ENCODE measurements around the gene EIF1AX. TPM values are rescaled to one million over a fixed set of nuclear protein-coding genes. Genes with fewer than 3 reads are reported as not detected.
"Not testable (repeated sequence)": the region's sequence is repeated elsewhere in the genome, so short reads cannot be mapped to it uniquely, and the experiment has no call there.

The EIF1AX gene
- total and polyA plus RNA-seq, 9 donors, result 40.7 to 74.0 (median 66.9) TPM

- WGBS (ENCODE audit: insufficient coverage), result no CpG with 5 or more reads among the region's 1 CpG
- no peak for DNase-seq
- Histone ChIP-seq H3K36me3 (ENCODE audit: control insufficient read depth, insufficient read depth, low read length) (peaks cover 25% of the 10 kb centered on the region), H3K4me3 (ENCODE audit: low read length) (no peak overlapping the region), H3K27me3 (ENCODE audit: control insufficient read depth, insufficient read depth, low read length) (no peaks in the 10 kb centered on the region), H3K9me3 (replicated peaks; ENCODE audit: control insufficient read depth, low read depth, low read length) (no peaks in the 10 kb centered on the region), H3K27ac (ENCODE audit: low read length) (no peak overlapping the region), H3K4me1 (ENCODE audit: control insufficient read depth, insufficient read depth, low read length) (no peaks in the 10 kb centered on the region)
Measured at GRCh38 chrX:20130357-20130756, 11.3 kb downstream of the EIF1AX start.

- Histone ChIP-seq H3K4me1 (ENCODE audit: control insufficient read depth, insufficient read depth, low read length) (no peaks in the 10 kb centered on the region), H3K4me3 (ENCODE audit: low read length) (no peak overlapping the region), H3K36me3 (ENCODE audit: control insufficient read depth, insufficient read depth, low read length) (peaks cover 21% of the 10 kb centered on the region), H3K9me3 (replicated peaks; ENCODE audit: control insufficient read depth, low read depth, low read length) (no peaks in the 10 kb centered on the region), H3K27ac (ENCODE audit: low read length) (no peak overlapping the region), H3K27me3 (ENCODE audit: control insufficient read depth, insufficient read depth, low read length) (no peaks in the 10 kb centered on the region)
- DNase-seq, result no peak
- WGBS (ENCODE audit: insufficient coverage), result 100% methylated on average over 1 of the region's 1 CpG
Measured at GRCh38 chrX:20129547-20129946, 12.1 kb downstream of the EIF1AX start.

GRCh38 chrX:20128670-20129069 lies 13.0 kb downstream of the EIF1AX start:
- Histone ChIP-seq H3K9me3 (replicated peaks; ENCODE audit: control insufficient read depth, low read depth, low read length) (no peaks in the 10 kb centered on the region), H3K27ac (ENCODE audit: low read length) (no peak overlapping the region), H3K4me3 (ENCODE audit: low read length) (no peak overlapping the region), H3K4me1 (ENCODE audit: control insufficient read depth, insufficient read depth, low read length) (no peaks in the 10 kb centered on the region), H3K36me3 (ENCODE audit: control insufficient read depth, insufficient read depth, low read length) (peaks cover 18% of the 10 kb centered on the region), H3K27me3 (ENCODE audit: control insufficient read depth, insufficient read depth, low read length) (no peaks in the 10 kb centered on the region)
- peak; percentile 8 for DNase-seq
- 47% methylated on average over 2 of the region's 4 CpGs for WGBS (ENCODE audit: insufficient coverage)

- DNase-seq; H3K27me3 ChIP-seq (ENCODE audit: control insufficient read depth, insufficient read depth, low read length); H3K4me1 ChIP-seq (ENCODE audit: control insufficient read depth, insufficient read depth, low read length); H3K27ac ChIP-seq (ENCODE audit: low read length); H3K4me3 ChIP-seq (ENCODE audit: low read length); H3K9me3 ChIP-seq (replicated peaks; ENCODE audit: control insufficient read depth, low read depth, low read length): not testable (repeated sequence)
- H3K36me3 ChIP-seq (ENCODE audit: control insufficient read depth, insufficient read depth, low read length), result peaks cover 12% of the 10 kb centered on the region
- no CpG with 5 or more reads among the region's 3 CpGs for WGBS (ENCODE audit: insufficient coverage)
Measured at GRCh38 chrX:20127440-20127839, 14.2 kb downstream of the EIF1AX start.

- no CpG with 5 or more reads among the region's 1 CpG for WGBS (ENCODE audit: insufficient coverage)
- H3K36me3 ChIP-seq (ENCODE audit: control insufficient read depth, insufficient read depth, low read length), result peaks cover 10% of the 10 kb centered on the region
- not testable (repeated sequence) for H3K27ac ChIP-seq (ENCODE audit: low read length)
Measured at GRCh38 chrX:20126833-20127232, 14.8 kb downstream of the EIF1AX start.

GRCh38 chrX:20124964-20125363 lies 16.7 kb downstream of the EIF1AX start:
- Histone ChIP-seq H3K9me3 (replicated peaks; ENCODE audit: control insufficient read depth, low read depth, low read length) (no peaks in the 10 kb centered on the region), H3K36me3 (ENCODE audit: control insufficient read depth, insufficient read depth, low read length) (peaks cover 6% of the 10 kb centered on the region), H3K27ac (ENCODE audit: low read length) (no peak overlapping the region), H3K27me3 (ENCODE audit: control insufficient read depth, insufficient read depth, low read length) (peaks cover 7% of the 10 kb centered on the region), H3K4me3 (ENCODE audit: low read length) (no peak overlapping the region), H3K4me1 (ENCODE audit: control insufficient read depth, insufficient read depth, low read length) (no peaks in the 10 kb centered on the region)
- DNase-seq, result no peak

More at GRCh38 chrX:20126833-20127232, 14.8 kb downstream of the EIF1AX start:
- DNase-seq; H3K9me3 ChIP-seq (replicated peaks; ENCODE audit: control insufficient read depth, low read depth, low read length); H3K4me1 ChIP-seq (ENCODE audit: control insufficient read depth, insufficient read depth, low read length); H3K27me3 ChIP-seq (ENCODE audit: control insufficient read depth, insufficient read depth, low read length); H3K4me3 ChIP-seq (ENCODE audit: low read length): not testable (repeated sequence)

GRCh38 chrX:20118065-20118824 lies 23.4 kb downstream of the EIF1AX start:
- no peak for DNase-seq
- WGBS (ENCODE audit: insufficient coverage), result 73% methylated on average over 10 of the region's 12 CpGs
- peaks cover 49% of the 10 kb centered on the region for H3K27me3 ChIP-seq (ENCODE audit: control insufficient read depth, insufficient read depth, low read length)

GRCh38 chrX:20116577-20117240 lies 24.9 kb downstream of the EIF1AX start, which contains the start of gene MAP7D2:
Gene MAP7D2 (minus strand): TSS chrX:20116907. CDS start chrX:20116879, 28 bp downstream.
- Histone ChIP-seq H3K27ac (ENCODE audit: low read length) (no peak within 1 kb of the TSS), H3K27me3 (ENCODE audit: control insufficient read depth, insufficient read depth, low read length) (peaks cover 61% of the 10 kb centered on the region), H3K36me3 (ENCODE audit: control insufficient read depth, insufficient read depth, low read length) (no peaks in the 10 kb centered on the region), H3K4me1 (ENCODE audit: control insufficient read depth, insufficient read depth, low read length) (peaks cover 4% of the 10 kb centered on the region), H3K4me3 (ENCODE audit: low read length) (peak within 1 kb of the TSS; percentile 25), H3K9me3 (replicated peaks; ENCODE audit: control insufficient read depth, low read depth, low read length) (peaks cover 2% of the 10 kb centered on the region)
- DNase-seq, result no peak
- WGBS (ENCODE audit: insufficient coverage), result 31% methylated on average over 83 of the region's 91 CpGs

More at GRCh38 chrX:20118065-20118824, 23.4 kb downstream of the EIF1AX start:
- peaks cover 4% of the 10 kb centered on the region for H3K4me1 ChIP-seq (ENCODE audit: control insufficient read depth, insufficient read depth, low read length)
- no peaks in the 10 kb centered on the region for H3K36me3 ChIP-seq (ENCODE audit: control insufficient read depth, insufficient read depth, low read length)
- no peak overlapping the region for H3K27ac ChIP-seq (ENCODE audit: low read length)
- H3K4me3 ChIP-seq (ENCODE audit: low read length), result no peak overlapping the region
- peaks cover 2% of the 10 kb centered on the region for H3K9me3 ChIP-seq (replicated peaks; ENCODE audit: control insufficient read depth, low read depth, low read length)

- peaks cover 2% of the 10 kb centered on the region for H3K9me3 ChIP-seq (replicated peaks; ENCODE audit: control insufficient read depth, low read depth, low read length)
- peak overlapping the region; percentile 25 for H3K4me3 ChIP-seq (ENCODE audit: low read length)
- H3K27me3 ChIP-seq (ENCODE audit: control insufficient read depth, insufficient read depth, low read length), result peaks cover 67% of the 10 kb centered on the region
- no peaks in the 10 kb centered on the region for H3K36me3 ChIP-seq (ENCODE audit: control insufficient read depth, insufficient read depth, low read length)
- peaks cover 4% of the 10 kb centered on the region for H3K4me1 ChIP-seq (ENCODE audit: control insufficient read depth, insufficient read depth, low read length)
- DNase-seq, result no peak
- WGBS (ENCODE audit: insufficient coverage), result 24% methylated on average over 41 of the region's 47 CpGs
- H3K27ac ChIP-seq (ENCODE audit: low read length), result no peak overlapping the region
Measured at GRCh38 chrX:20116087-20116576, 25.5 kb downstream of the EIF1AX start.

GRCh38 chrX:20112022-20112774 lies 29.4 kb downstream of the EIF1AX start:
- 78% methylated on average over 8 of the region's 14 CpGs for WGBS (ENCODE audit: insufficient coverage)

More at GRCh38 chrX:20112022-20112774, 29.4 kb downstream of the EIF1AX start:
- peaks cover 4% of the 10 kb centered on the region for H3K4me1 ChIP-seq (ENCODE audit: control insufficient read depth, insufficient read depth, low read length)
- no peak overlapping the region for H3K27ac ChIP-seq (ENCODE audit: low read length)
- H3K4me3 ChIP-seq (ENCODE audit: low read length), result no peak overlapping the region
- H3K9me3 ChIP-seq (replicated peaks; ENCODE audit: control insufficient read depth, low read depth, low read length), result peaks cover 2% of the 10 kb centered on the region
- no peaks in the 10 kb centered on the region for H3K36me3 ChIP-seq (ENCODE audit: control insufficient read depth, insufficient read depth, low read length)
- peaks cover 58% of the 10 kb centered on the region for H3K27me3 ChIP-seq (ENCODE audit: control insufficient read depth, insufficient read depth, low read length)
- DNase-seq, result no peak

Data from muscle of leg (tissue), 11 donors.